DOHH2 (cell line): ENCODE measurements around the gene ZNF532.

Source experiments
- H3F3A ChIP-seq: fragments of 200-600 bp; sonication (generic), shearing (Covaris generic); 2 replicates; pipeline ENCODE4 v1.6.0; 2016; ENCODE audit warnings: antibody characterized with exemption, mild to moderate bottlenecking; ENCODE audit not compliant: control insufficient read depth, insufficient read depth
- H3K27ac ChIP-seq: fragments of 200-600 bp; sonication (generic); 2 replicates; pipeline ENCODE4 v1.5.1; 2014; ENCODE audit warnings: low read depth, mild to moderate bottlenecking, low read length, moderate library complexity
- H3K27me3 ChIP-seq: fragments of 200-600 bp; sonication (generic); 2 replicates; pipeline ENCODE4 v1.6.1; 2014; ENCODE audit warnings: mild to moderate bottlenecking, low read length, mixed read lengths; ENCODE audit not compliant: control insufficient read depth
- H3K36me3 ChIP-seq: fragments of 200-600 bp; sonication (generic); 2 replicates; pipeline ENCODE4 v1.6.1; 2014; ENCODE audit warnings: mild to moderate bottlenecking, low read length, moderate library complexity, mixed read lengths; ENCODE audit not compliant: control insufficient read depth
- H3K4me1 ChIP-seq: fragments of 200-600 bp; sonication (generic); 2 replicates; pipeline ENCODE4 v1.6.1; 2014; ENCODE audit warnings: mild to moderate bottlenecking, low read length, mixed read lengths; ENCODE audit not compliant: control insufficient read depth
- H3K4me2 ChIP-seq: fragments of 200-600 bp; sonication (generic); 2 replicates; pipeline ENCODE4 v1.6.0; 2014; ENCODE audit warnings: mild to moderate bottlenecking, low read length, moderate library complexity
- H3K4me3 ChIP-seq: fragments of 200-600 bp; sonication (generic); 2 replicates; pipeline ENCODE4 v1.5.1; 2014; ENCODE audit warnings: mild to moderate bottlenecking, low read length, mixed read lengths
- H3K79me2 ChIP-seq: fragments of 200-600 bp; sonication (generic); 2 replicates; pipeline ENCODE4 v1.6.1; 2014; ENCODE audit warnings: mild to moderate bottlenecking, low read length, mixed read lengths; ENCODE audit not compliant: control insufficient read depth
- H3K9me2 ChIP-seq: fragments of 200-600 bp; sonication (generic); replicated peaks from 2 replicates; pipeline ENCODE4 v1.6.1; 2014; ENCODE audit warnings: mild to moderate bottlenecking, low read length, mixed read lengths; ENCODE audit not compliant: control insufficient read depth
- H3K9me3 ChIP-seq: fragments of 200-600 bp; sonication (generic); 2 replicates; pipeline ENCODE4 v1.6.1; 2014; ENCODE audit warnings: antibody characterized with exemption, low read length, mixed read lengths; ENCODE audit not compliant: control insufficient read depth, insufficient read depth
- H4K20me1 ChIP-seq: fragments of 200-600 bp; sonication (generic); 2 replicates; pipeline ENCODE4 v1.6.0; 2014; ENCODE audit warnings: low read depth, mild to moderate bottlenecking, antibody characterized with exemption, low read length, moderate library complexity; ENCODE audit not compliant: control insufficient read depth, insufficient read depth
- CTCF ChIP-seq: fragments of 200-600 bp; sonication (generic); IDR thresholded peaks from one replicate; pipeline ENCODE4 v1.5.1; 2014; ENCODE audit warnings: antibody characterized with exemption, mild to moderate bottlenecking, low read depth, low read length; ENCODE audit not compliant: poor library complexity, severe bottlenecking
- EZH2phosphoT487 ChIP-seq: fragments of 200-600 bp; sonication (generic); IDR thresholded peaks from 2 replicates; pipeline ENCODE4 v1.6.1; 2017; ENCODE audit warnings: borderline replicate concordance, mild to moderate bottlenecking, antibody characterized with exemption, low read length, moderate library complexity, mixed read lengths

Gene ZNF532

GRCh38 chr18:58896268-58896667 is 31.6 kb downstream of the ZNF532 start:
- Histone ChIP-seq H3K9me3 (no peaks in the 10 kb centered on the region), H4K20me1 (no peaks in the 10 kb centered on the region), H3K9me2 (no peaks in the 10 kb centered on the region), H3K79me2 (peaks cover 94% of the 10 kb centered on the region), H3K4me2 (peak overlapping the region; percentile 89), H3K36me3 (peaks cover 56% of the 10 kb centered on the region), H3K4me1 (peaks cover 72% of the 10 kb centered on the region), H3K27me3 (no peaks in the 10 kb centered on the region), H3K27ac (peak overlapping the region; percentile 83), H3K4me3 (peak overlapping the region; percentile 72), H3F3A (peaks cover 22% of the 10 kb centered on the region; the same call in 1 of the 2 replicates)
- no peak for TF ChIP-seq CTCF
- TF ChIP-seq EZH2phosphoT487 = no peak

GRCh38 chr18:58896734-58897508 is 32.2 kb downstream of the ZNF532 start:
- Histone ChIP-seq H4K20me1 (no peaks in the 10 kb centered on the region), H3K9me3 (no peaks in the 10 kb centered on the region), H3K36me3 (peaks cover 62% of the 10 kb centered on the region), H3F3A (peaks cover 19% of the 10 kb centered on the region; the same call in 1 of the 2 replicates), H3K4me1 (peaks cover 71% of the 10 kb centered on the region), H3K4me3 (peak overlapping the region; percentile 72), H3K79me2 (peaks cover 97% of the 10 kb centered on the region), H3K27ac (peak overlapping the region; percentile 83), H3K9me2 (no peaks in the 10 kb centered on the region), H3K27me3 (no peaks in the 10 kb centered on the region), H3K4me2 (peak overlapping the region; percentile 89)
- TF ChIP-seq EZH2phosphoT487 (no peak), CTCF (no peak)

- peaks cover 71% of the 10 kb centered on the region for H3K4me1 ChIP-seq
- TF ChIP-seq EZH2phosphoT487 = no peak
- no peak for TF ChIP-seq CTCF
- 0 out of 2 replicates have a peak overlapping the region, but pooled peaks have one; percentile 14 for H3K4me2 ChIP-seq
- H3K9me3 ChIP-seq = no peaks in the 10 kb centered on the region
- H3K27me3 ChIP-seq = no peaks in the 10 kb centered on the region
- no peak overlapping the region for H3K27ac ChIP-seq
- H4K20me1 ChIP-seq = no peaks in the 10 kb centered on the region
- peaks cover 97% of the 10 kb centered on the region for H3K79me2 ChIP-seq
- H3K9me2 ChIP-seq = no peaks in the 10 kb centered on the region
- peaks cover 15% of the 10 kb centered on the region; the same call in 1 of the 2 replicates for H3F3A ChIP-seq
- H3K36me3 ChIP-seq = peaks cover 65% of the 10 kb centered on the region
- H3K4me3 ChIP-seq = no peak overlapping the region
These were observed 33.5 kb downstream of the ZNF532 start for GRCh38 chr18:58898010-58898799.
